ENCODE data around the gene PAN2. TPM values are rescaled to one million over a fixed set of nuclear protein-coding genes. Genes with fewer than 3 reads are reported as not detected.

The PAN2 gene
- total RNA-seq, 1 donor from 2014 or later: 15.4 TPM

GRCh38 chr12:56267443-56268071, 66.2 kb downstream of the PAN2 start:
- H3K27me3 Mint-ChIP-seq (ENCODE audit: low read depth, unreplicated experiment): no peaks in the 10 kb centered on the region
- H3K79me2 ChIP-seq (ENCODE audit: insufficient read depth, low read length): no peaks in the 10 kb centered on the region
- H3K4me3 Mint-ChIP-seq (ENCODE audit: unreplicated experiment): peak overlapping the region; percentile 82
- no peaks in the 10 kb centered on the region for H3K9me3 Mint-ChIP-seq (ENCODE audit: unreplicated experiment)
- H3K4me3 ChIP-seq (ENCODE audit: insufficient read depth, low read depth, low read length): peak overlapping the region; percentile 72
- H3K4me1 Mint-ChIP-seq (ENCODE audit: low read depth, unreplicated experiment): peaks cover 7% of the 10 kb centered on the region
- peaks cover 13% of the 10 kb centered on the region for H3K36me3 ChIP-seq (ENCODE audit: insufficient read depth, low read length)
- peak overlapping the region; percentile 92 for H2AFZ ChIP-seq (ENCODE audit: low read depth, low read length)
- FAIRE-seq (no peak), DNase-seq (ENCODE audit: low read depth) (no peak)
- peaks cover 6% of the 10 kb centered on the region for H3K36me3 Mint-ChIP-seq (ENCODE audit: low read depth, unreplicated experiment)
- H3K27ac ChIP-seq (ENCODE audit: low read depth, low read length): no peak overlapping the region
- H3K4me2 ChIP-seq (ENCODE audit: low read length): peak overlapping the region; percentile 93
- no peaks in the 10 kb centered on the region for H3K27me3 ChIP-seq (ENCODE audit: insufficient read depth, low read length)
- peak overlapping the region; percentile 88 for H3K9ac ChIP-seq (ENCODE audit: low read length)
- no peaks in the 10 kb centered on the region for H3K9me3 ChIP-seq (ENCODE audit: insufficient read depth, low read depth, low read length)
- TF ChIP-seq CTCF (IDR thresholded peaks at IDR 0.05; ENCODE audit: insufficient read depth, low read depth, low read length): no peak
- no peak for TF ChIP-seq EZH2 (IDR thresholded peaks at IDR 0.05; ENCODE audit: insufficient read depth, low read length)
- no peaks in the 10 kb centered on the region for H4K20me1 ChIP-seq (ENCODE audit: insufficient read depth, low read length)
- H3K27ac Mint-ChIP-seq (ENCODE audit: unreplicated experiment): no peak overlapping the region
- H3K4me1 ChIP-seq (ENCODE audit: insufficient read depth, low read length): peaks cover 5% of the 10 kb centered on the region

GRCh38 chr12:56266693-56267442, 66.9 kb downstream of the PAN2 start, which contains the start of gene COQ10A:
Gene COQ10A, plus strand, starts transcription at chr12:56266942. Its CDS starts 177 bp downstream, at chr12:56267119.
- FAIRE-seq: no peak
- Histone ChIP-seq H3K36me3 (ENCODE audit: insufficient read depth, low read length) (peaks cover 13% of the 10 kb centered on the region), H4K20me1 (ENCODE audit: insufficient read depth, low read length) (no peaks in the 10 kb centered on the region), H3K4me2 (ENCODE audit: low read length) (peak within 1 kb of the TSS; percentile 93), H3K79me2 (ENCODE audit: insufficient read depth, low read length) (no peaks in the 10 kb centered on the region), H3K9me3 (ENCODE audit: insufficient read depth, low read depth, low read length) (no peaks in the 10 kb centered on the region), H2AFZ (ENCODE audit: low read depth, low read length) (peak within 1 kb of the TSS; percentile 92), H3K4me1 (ENCODE audit: insufficient read depth, low read length) (peaks cover 9% of the 10 kb centered on the region), H3K9ac (ENCODE audit: low read length) (peak within 1 kb of the TSS; percentile 88), H3K4me3 (ENCODE audit: insufficient read depth, low read depth, low read length) (peak within 1 kb of the TSS; percentile 72), H3K27ac (ENCODE audit: low read depth, low read length) (peak within 1 kb of the TSS; percentile 73), H3K27me3 (ENCODE audit: insufficient read depth, low read length) (no peaks in the 10 kb centered on the region)
- Mint-ChIP-seq H3K27me3 (ENCODE audit: low read depth, unreplicated experiment) (no peaks in the 10 kb centered on the region), H3K9me3 (ENCODE audit: unreplicated experiment) (no peaks in the 10 kb centered on the region), H3K27ac (ENCODE audit: unreplicated experiment) (peak within 1 kb of the TSS; percentile 86), H3K36me3 (ENCODE audit: low read depth, unreplicated experiment) (peaks cover 6% of the 10 kb centered on the region), H3K4me3 (ENCODE audit: unreplicated experiment) (peak within 1 kb of the TSS; percentile 94), H3K4me1 (ENCODE audit: low read depth, unreplicated experiment) (peaks cover 10% of the 10 kb centered on the region)
- peak; percentile 77 for DNase-seq (ENCODE audit: low read depth)
- TF ChIP-seq CTCF (IDR thresholded peaks at IDR 0.05; ENCODE audit: insufficient read depth, low read depth, low read length) (peak; percentile 52), EZH2 (IDR thresholded peaks at IDR 0.05; ENCODE audit: insufficient read depth, low read length) (no peak)

Other genes with a start within 250 kb of the PAN2 start
- 124 and 130 TPM in 2 replicates for gene PA2G4, start 229.4 kb downstream of the PAN2 start, total RNA-seq
- gene RPL41, start 217.4 kb downstream of the PAN2 start, total RNA-seq: 3,078 and 3,088 TPM in 2 replicates
- 4.1 and 4.2 TPM in 2 replicates for gene ZC3H10, start 215.7 kb downstream of the PAN2 start, total RNA-seq
- 138 and 142 TPM in 2 replicates for gene ESYT1, start 205.7 kb downstream of the PAN2 start, total RNA-seq
- gene MYL6B, start 181.4 kb downstream of the PAN2 start, total RNA-seq: 110 and 118 TPM in 2 replicates
- gene MYL6, start 175.6 kb downstream of the PAN2 start, total RNA-seq: 2,485 and 2,685 TPM in 2 replicates
- 57.5 and 57.6 TPM in 2 replicates for gene SMARCC2, start 144.5 kb downstream of the PAN2 start, total RNA-seq
- gene RNF41, start 112.1 kb downstream of the PAN2 start, total RNA-seq: 85.8 and 85.9 TPM in 2 replicates
- 29.1 and 29.9 TPM in 2 replicates for gene NABP2, start 109.7 kb downstream of the PAN2 start, total RNA-seq
- gene SLC39A5, start 103.9 kb downstream of the PAN2 start, total RNA-seq: 0.39 TPM in 1 of 2 replicates, not detected in the other
- gene ANKRD52, start 75.6 kb downstream of the PAN2 start, total RNA-seq: 98.4 and 105 TPM in 2 replicates
- 6.7 and 9.3 TPM in 2 replicates for gene COQ10A, start 67.1 kb downstream of the PAN2 start, total RNA-seq
- gene CS, start 33.7 kb downstream of the PAN2 start, total RNA-seq: 171 and 212 TPM in 2 replicates
- gene CNPY2, start 18.0 kb downstream of the PAN2 start, total RNA-seq: 187 and 202 TPM in 2 replicates
- gene IL23A, start 4.9 kb upstream of the PAN2 start, total RNA-seq: 0.32 TPM in 1 of 2 replicates, not detected in the other
- gene STAT2, start 26.1 kb upstream of the PAN2 start, total RNA-seq: 257 and 291 TPM in 2 replicates
- not detected in 2 replicates for gene APOF, start 28.9 kb upstream of the PAN2 start, total RNA-seq
- gene TIMELESS, start 115.4 kb upstream of the PAN2 start, total RNA-seq: 7.3 and 8.5 TPM in 2 replicates
- gene MIP, start 120.7 kb upstream of the PAN2 start, total RNA-seq: not detected in 2 replicates
- gene SPRYD4, start 134.6 kb upstream of the PAN2 start, total RNA-seq: 1.6 and 2.0 TPM in 2 replicates
- 0.94 and 1.1 TPM in 2 replicates for gene GLS2, start 154.2 kb upstream of the PAN2 start, total RNA-seq
- 88.3 and 111 TPM in 2 replicates for gene RBMS2, start 187.8 kb upstream of the PAN2 start, total RNA-seq